HG03060 (cell line): ENCODE results near the gene ATP9B.
"Not testable (repeated sequence)": the region's sequence is repeated elsewhere in the genome, so short reads cannot be mapped to it uniquely, and the experiment has no call there.

Experiments
- ATAC-seq: cut with Tn5 transposase; IDR thresholded peaks from one replicate; pipeline ENCODE4 v1.9.1; 2021; ENCODE audit warnings: low read depth, moderate number of reproducible peaks; ENCODE audit not compliant: unreplicated experiment

Gene ATP9B

DNA sequence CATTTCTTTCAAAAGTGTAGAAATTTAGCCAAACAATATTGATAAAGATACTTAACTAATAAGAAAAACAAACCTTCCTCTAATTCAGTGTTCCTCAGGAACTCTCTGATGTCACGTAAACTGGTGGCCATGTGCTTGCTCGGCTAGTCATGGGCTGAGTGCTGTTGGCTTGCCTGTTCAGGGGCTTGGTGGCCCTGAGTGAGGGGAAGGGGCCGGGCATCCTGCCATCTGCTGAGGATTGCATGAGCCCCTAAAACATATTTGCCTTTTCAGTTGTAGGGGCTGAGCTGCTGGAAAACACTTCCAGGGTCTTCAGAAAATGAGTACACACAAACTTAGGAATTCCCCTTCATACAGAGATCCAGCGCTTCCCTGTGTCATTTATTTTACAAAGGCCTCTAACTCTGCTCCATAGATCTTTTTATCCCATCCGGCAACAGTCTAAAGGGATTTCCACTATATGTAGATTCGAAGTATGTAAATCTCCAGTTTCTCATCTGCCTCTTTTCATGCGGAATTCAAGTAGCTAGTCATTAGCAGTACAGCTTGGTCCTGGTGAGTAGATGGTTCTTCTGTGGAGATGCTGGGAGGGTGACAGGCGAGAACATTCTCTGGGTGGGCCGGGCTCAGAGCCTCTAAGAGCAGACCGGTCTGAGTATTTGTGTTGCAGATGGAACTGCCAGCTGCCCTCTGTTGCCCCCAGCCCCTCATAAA lies 306.4 kb downstream of the ATP9B start:
- no peak for ATAC-seq

- not testable (repeated sequence) for ATAC-seq
Measured at GRCh38 chr18:79376661-79377060, 307.5 kb downstream of the ATP9B start.

- no peak for ATAC-seq
Measured at GRCh38 chr18:79377187-79377891, 308.1 kb downstream of the ATP9B start.

DNA sequence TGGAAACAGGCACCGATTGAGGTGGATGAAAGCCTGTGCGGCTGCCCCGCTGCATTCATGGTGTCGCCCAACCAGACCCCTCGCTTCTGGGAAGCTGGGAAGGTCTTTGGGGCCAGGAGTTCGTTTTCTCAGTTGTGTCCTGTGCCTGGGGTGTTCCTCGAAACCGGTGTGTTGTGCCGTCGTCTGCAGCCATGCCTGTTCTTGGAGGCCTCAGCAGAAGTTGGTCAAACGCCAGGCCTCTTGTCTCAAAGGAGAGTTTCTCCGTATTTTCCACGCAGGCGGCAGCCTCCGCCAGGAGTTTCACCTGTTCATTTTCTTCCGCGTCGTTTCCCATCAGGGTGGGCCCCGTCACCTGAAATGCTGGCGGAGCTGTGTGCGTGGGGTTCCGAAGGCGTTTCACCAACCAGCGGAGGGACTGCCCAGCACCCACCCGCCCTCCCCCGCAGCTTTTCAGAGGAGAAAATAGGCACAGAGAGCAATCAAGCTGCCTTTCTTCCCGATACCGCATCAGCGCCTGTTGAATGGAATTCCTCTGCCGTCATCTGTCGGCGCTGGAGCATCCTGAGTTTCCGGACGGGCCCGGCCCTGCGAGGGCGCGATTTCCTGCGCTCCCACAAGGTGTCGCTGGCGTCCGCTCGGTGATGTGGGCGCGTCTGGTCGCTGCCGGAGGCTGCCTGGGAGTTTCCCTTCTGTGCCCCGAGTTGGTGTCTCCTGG lies 309.5 kb downstream of the ATP9B start:
- no peak for ATAC-seq

- no peak for ATAC-seq
Measured at GRCh38 chr18:79379251-79379905, 310.2 kb downstream of the ATP9B start.

DNA sequence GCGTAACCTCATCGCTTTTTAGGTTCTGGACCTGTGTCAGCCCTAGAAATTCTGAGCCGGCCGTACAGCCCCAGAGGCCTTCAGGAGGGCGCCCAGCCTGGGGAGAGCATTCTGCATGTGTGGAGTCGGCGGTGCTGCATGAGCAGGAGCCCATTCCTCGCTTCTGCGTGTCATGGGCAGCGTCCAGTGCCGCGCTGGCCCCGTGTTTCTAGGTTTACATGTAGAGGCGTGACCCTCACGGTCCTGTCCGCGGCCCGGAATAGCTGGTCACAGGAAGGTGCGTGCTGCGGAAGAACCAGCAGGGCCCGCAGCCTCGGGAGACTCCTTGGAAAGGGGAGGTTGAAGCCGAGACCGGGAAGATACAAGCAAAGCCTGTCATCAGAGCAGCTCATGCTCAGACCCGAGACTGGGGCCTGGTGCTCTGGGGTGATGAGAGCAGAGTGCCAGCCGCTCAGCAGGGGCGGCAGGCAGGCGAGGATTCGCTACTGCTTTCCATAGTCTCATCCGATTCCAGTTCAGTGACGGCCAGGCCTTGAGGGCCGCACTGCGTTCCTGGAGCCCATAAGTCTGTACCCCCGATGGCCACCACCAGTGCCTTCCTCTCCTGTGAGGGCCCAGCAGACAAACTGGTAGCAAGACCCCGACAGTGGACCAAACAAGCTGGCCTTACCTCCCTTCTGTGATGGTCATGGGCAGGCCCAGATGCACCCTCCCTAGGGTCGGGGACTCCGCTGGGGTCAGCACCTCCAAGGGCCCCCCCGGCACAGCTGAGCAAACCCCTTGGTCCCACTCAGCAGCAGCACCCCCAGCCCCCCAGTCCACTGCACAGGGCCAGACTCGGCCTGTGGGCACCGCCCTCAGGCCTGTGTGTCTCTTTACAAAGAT lies 311.0 kb downstream of the ATP9B start:
- no peak for ATAC-seq

- no peak for ATAC-seq
Measured at GRCh38 chr18:79380816-79381806, 311.9 kb downstream of the ATP9B start.

GRCh38 chr18:79381811-79382311 lies 312.7 kb downstream of the ATP9B start:
- ATAC-seq, result no peak

DNA sequence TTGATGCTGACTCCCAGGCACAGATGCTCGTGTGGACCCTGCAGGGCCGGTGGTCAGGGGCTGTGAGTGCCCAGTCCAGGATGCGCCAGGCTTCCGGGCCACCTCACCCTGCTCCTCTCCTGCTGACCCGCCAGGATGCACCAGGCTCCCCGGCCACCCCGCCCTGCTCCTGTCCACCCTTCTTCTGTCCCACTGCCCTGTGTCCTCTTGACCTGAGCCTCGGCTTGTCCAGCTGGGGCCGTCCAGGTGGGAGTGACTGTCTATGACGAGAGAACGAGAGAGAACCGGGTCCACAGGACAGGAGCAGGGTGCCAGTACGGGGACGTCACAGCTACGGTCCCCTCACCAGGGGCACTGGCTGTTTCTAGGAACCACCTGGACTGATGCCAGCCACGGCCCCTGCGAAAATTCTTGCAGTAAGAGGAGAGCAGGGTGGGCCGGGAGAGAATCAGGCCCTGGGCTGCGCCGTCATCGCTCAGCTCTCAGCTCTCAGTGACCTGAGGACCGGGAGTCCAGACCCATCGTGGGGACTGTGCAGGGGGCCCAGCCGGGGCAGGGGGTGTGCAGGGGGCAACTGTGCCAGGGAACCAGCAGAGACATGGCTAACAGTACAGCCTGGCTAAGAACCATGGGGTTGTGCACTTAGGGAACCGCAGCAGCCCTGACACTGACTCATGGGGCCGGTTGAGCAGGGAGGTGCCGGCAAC lies 313.6 kb downstream of the ATP9B start:
- no peak for ATAC-seq

GRCh38 chr18:79383388-79384056 lies 314.3 kb downstream of the ATP9B start:
- ATAC-seq, result no peak

DNA sequence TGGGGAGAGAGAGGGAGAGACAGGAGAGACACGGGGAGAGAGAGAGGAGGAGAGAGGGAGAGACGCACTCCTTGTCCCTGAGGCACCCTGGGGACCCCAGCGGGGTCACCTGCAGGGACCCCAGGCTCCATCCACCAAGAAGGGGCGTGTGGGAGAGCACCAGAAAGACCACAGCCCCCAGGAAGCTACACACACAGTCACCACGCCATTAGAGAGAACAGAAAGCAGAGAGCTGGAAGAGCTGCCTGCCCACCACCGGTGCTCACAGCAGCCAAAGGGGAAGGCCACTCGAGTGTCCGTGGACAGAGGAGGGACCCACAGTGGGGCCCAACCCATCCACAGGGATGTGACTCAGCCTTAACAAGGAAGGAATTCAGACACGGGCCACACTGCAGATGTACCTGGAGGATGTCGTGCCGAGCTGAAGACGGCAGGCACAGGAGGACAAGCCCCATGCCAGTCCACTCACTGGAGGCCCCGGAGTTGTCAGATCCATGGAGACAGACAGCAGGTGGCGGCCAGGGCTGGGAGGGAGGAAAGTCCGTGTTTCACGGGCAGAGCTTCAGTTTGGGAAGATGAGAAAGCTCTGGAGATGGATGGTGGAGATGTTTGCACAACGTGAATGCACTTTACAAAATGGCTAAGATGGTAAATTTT lies 315.1 kb downstream of the ATP9B start:
- no peak for ATAC-seq

GRCh38 chr18:79384834-79385233 lies 315.6 kb downstream of the ATP9B start:
- no peak for ATAC-seq

DNA sequence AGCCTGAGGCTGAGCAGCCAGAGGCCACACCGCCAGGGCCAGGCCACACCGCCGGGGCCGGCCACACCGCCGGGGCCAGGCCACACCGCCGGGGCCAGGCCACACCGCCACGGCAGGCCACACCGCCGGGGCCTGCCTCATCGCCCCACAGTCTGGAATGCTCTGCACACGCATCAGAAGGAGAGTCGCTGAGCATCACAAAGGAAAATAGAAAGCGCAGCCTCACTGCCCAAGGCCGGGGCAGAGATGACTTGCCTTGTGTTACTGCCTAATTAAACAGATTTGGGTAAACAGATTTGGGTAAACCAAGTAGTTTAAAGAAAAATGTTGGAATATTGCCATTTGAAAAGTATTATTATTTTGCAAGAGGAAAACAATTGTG lies 316.1 kb downstream of the ATP9B start:
- ATAC-seq, result no peak

- ATAC-seq, result no peak
Measured at GRCh38 chr18:79385708-79386341, 316.6 kb downstream of the ATP9B start.

DNA sequence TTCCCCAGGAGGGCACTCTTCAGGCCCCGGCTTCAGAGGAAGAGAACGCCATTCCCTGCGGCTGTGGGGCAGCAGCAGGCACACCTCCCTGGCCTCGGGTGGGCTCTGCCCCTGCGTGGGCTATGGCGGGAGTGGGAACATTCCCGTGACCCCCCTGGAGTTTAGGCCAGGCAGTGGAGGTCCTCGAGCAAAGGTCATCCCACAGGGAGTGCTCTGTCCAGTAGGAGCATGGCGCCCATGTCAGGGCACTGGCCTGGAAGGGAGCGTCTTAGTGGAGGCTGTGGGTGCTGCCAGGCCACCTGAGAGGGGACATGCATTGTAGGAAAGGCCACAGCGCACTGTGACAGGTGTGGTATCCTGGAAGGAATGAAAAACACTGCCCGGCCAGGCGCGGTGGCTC lies 317.4 kb downstream of the ATP9B start:
- ATAC-seq, result no peak

- no peak for ATAC-seq
Measured at GRCh38 chr18:79387214-79387613, 318.0 kb downstream of the ATP9B start.

GRCh38 chr18:79387615-79388014 lies 318.4 kb downstream of the ATP9B start:
- no peak for ATAC-seq
